Coronary artery (tissue), 2 donors: ENCODE measurements around the gene MPV17L2.

Experiments used
- DNase-seq: peaks from one replicate; pipeline ENCODE4 v3.0.0-alpha.2; 2017; ENCODE audit warnings: low spot score
- H3K27ac ChIP-seq, 2 donors: fragments of 200-600 bp; sonication (generic); one replicate each; pipeline ENCODE4 v1.5.1; 2016 to 2019
- H3K4me3 ChIP-seq: fragments of 200-600 bp; sonication (generic); 2 replicates; pipeline ENCODE4 v1.5.1; 2016; ENCODE audit warnings: mild to moderate bottlenecking, moderate library complexity
- TF ChIP-seq, protein P1 (sequence below): fragments of 200-600 bp; sonication (generic); IDR thresholded peaks from one replicate; pipeline ENCODE4 v1.5.1; 2019; ENCODE audit warnings: antibody characterized with exemption

The MPV17L2 gene

GRCh38 chr19:18245297-18245696, 52.3 kb downstream of the MPV17L2 start:
- no peak for DNase-seq
- Histone ChIP-seq H3K27ac (no peak overlapping the region), H3K4me3 (no peak overlapping the region)
- TF ChIP-seq, protein P1, sequence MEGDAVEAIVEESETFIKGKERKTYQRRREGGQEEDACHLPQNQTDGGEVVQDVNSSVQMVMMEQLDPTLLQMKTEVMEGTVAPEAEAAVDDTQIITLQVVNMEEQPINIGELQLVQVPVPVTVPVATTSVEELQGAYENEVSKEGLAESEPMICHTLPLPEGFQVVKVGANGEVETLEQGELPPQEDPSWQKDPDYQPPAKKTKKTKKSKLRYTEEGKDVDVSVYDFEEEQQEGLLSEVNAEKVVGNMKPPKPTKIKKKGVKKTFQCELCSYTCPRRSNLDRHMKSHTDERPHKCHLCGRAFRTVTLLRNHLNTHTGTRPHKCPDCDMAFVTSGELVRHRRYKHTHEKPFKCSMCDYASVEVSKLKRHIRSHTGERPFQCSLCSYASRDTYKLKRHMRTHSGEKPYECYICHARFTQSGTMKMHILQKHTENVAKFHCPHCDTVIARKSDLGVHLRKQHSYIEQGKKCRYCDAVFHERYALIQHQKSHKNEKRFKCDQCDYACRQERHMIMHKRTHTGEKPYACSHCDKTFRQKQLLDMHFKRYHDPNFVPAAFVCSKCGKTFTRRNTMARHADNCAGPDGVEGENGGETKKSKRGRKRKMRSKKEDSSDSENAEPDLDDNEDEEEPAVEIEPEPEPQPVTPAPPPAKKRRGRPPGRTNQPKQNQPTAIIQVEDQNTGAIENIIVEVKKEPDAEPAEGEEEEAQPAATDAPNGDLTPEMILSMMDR: no peak
